Esophagus (tissue), 2 donors: ENCODE results near the gene ZNF552. TPM values are rescaled to one million over a fixed set of nuclear protein-coding genes. Genes with fewer than 3 reads are reported as not detected.
"Not testable (repeated sequence)": the region's sequence is repeated elsewhere in the genome, so short reads cannot be mapped to it uniquely, and the experiment has no call there.

Experiments
- H3K27ac ChIP-seq, 2 donors: one replicate each; pipeline ENCODE4 v1.5.1; 2013; ENCODE audit warnings: low read depth in 2 of 2, mild to moderate bottlenecking in 2 of 2, inconsistent platforms in 1 of 2, low read length in 1 of 2, moderate library complexity in 1 of 2
- H3K27me3 ChIP-seq, 2 donors: one replicate each; pipeline ENCODE4 v1.6.1; 2013; ENCODE audit warnings: low read length in 2 of 2, control low read depth in 1 of 2, mild to moderate bottlenecking in 1 of 2; ENCODE audit not compliant: insufficient read depth in 2 of 2, control insufficient read depth in 1 of 2
- H3K36me3 ChIP-seq, 2 donors: one replicate each; pipeline ENCODE4 v1.6.1; 2013; ENCODE audit warnings: low read length in 1 of 2; ENCODE audit not compliant: control insufficient read depth in 2 of 2, insufficient read depth in 2 of 2
- H3K4me1 ChIP-seq, 2 donors: one replicate each; pipeline ENCODE4 v1.6.1; 2013; ENCODE audit warnings: low read length in 1 of 2; ENCODE audit not compliant: control insufficient read depth in 2 of 2, insufficient read depth in 2 of 2
- H3K4me3 ChIP-seq, 2 donors: one replicate each; pipeline ENCODE4 v1.5.1; 2013; ENCODE audit warnings: low read length in 2 of 2, mild to moderate bottlenecking in 2 of 2, low read depth in 1 of 2, moderate library complexity in 1 of 2
- H3K9me3 ChIP-seq, 2 donors: one replicate each; pipeline ENCODE4 v1.6.1; 2013; ENCODE audit warnings: mild to moderate bottlenecking in 2 of 2, low read depth in 1 of 2, low read length in 1 of 2, moderate library complexity in 1 of 2; ENCODE audit not compliant: control insufficient read depth in 2 of 2, insufficient read depth in 1 of 2
- WGBS, 2 donors: extraction: QIAGEN DNeasy Blood & Tissue Kit; methylation state at CpG; one replicate each; pipeline ENCODE4 v1.1.7; 2013; 5-methylcytosine and 5-hydroxymethylcytosine counted together
- polyA plus RNA-seq, 2 donors: library from polyadenylated mRNA; stranded (reverse); fragments of 200-250 nt; gene quantifications; one replicate each; pipeline ENCODE4 v1.2.3, GENCODE V29; 2013
- donor health status: healthy with polysubstance abuse.
- donor health status: Bipolar disorder and iron deficiency.

Gene ZNF552
- polyA plus RNA-seq, 2 donors: 4.6 to 5.7 TPM

DNA sequence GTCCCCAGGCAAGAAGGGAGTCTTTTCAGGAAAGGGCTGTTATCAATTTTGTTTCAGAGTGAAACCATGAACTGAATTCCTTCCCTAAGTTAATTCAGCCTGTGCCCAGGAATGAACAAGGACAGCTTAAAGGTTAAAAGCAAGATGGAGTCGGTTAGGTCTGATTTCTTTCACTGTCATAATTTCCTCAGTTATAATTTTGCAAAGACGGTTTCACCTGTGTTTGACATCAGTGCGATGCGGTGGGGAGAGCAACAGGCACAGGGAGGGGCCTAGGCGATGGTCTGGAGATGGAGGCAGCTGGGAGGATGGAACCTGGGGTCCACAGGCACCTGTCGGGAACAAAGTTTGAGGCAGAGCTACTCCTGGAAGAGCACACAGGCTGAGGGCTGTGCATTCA is 5.9 kb upstream of the ZNF552 start:
- Histone ChIP-seq H3K27me3 (no peaks in the 10 kb centered on the region), H3K36me3 (no peaks in the 10 kb centered on the region), H3K9me3 (no peaks in the 10 kb centered on the region), H3K27ac (no peak overlapping the region), H3K4me3 (peak overlapping the region in 1 of 2 donors; percentile 84), H3K4me1 (peaks cover 2% of the 10 kb centered on the region in 2 donors)
- 59 to 74% methylated on average over 6 of the region's 6 CpGs for WGBS, 2 donors

DNA sequence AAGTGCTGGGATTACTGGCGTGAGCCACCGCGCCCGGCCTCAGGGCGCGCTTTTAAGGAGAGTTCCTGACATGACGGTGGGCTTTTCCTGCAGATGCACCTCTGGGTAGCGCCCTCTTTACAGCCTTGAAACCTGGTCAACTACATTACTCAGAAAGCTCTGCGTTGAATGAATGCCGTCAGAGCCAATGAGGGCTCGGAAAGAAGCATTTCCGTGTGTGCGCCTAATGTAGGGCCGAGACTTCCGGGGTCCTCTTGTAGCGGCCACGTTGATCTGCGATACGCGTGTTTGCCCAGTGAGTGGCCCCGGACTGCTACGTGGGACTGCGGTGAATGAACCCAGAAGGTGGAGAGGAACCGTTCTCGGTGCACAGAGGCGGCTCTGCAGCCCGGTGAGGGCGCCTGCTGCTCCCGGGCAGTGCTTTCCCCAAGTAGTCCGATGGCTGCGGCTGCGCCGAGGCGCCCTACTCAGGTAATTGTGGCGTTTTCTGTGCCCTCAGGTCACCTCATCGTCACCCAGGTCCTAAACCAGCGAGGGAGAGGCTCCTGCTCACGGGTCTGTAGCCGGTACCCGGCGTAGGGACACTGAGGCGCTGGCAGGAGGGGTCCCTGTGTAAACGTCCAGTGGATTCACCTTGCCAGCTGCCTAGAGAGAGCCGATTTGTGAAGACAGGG is 4.9 kb upstream of the ZNF552 start:
- H3K4me3 ChIP-seq: peak overlapping the region; percentile 83 to 84
- H3K36me3 ChIP-seq: no peaks in the 10 kb centered on the region
- H3K9me3 ChIP-seq: no peaks in the 10 kb centered on the region
- H3K4me1 ChIP-seq: peaks cover 2 to 5% of the 10 kb centered on the region in 2 donors
- peak overlapping the region; percentile 73 to 87 for H3K27ac ChIP-seq
- no peaks in the 10 kb centered on the region for H3K27me3 ChIP-seq
- 0 to 1% methylated on average over 44 of the region's 44 CpGs for WGBS, 2 donors

DNA sequence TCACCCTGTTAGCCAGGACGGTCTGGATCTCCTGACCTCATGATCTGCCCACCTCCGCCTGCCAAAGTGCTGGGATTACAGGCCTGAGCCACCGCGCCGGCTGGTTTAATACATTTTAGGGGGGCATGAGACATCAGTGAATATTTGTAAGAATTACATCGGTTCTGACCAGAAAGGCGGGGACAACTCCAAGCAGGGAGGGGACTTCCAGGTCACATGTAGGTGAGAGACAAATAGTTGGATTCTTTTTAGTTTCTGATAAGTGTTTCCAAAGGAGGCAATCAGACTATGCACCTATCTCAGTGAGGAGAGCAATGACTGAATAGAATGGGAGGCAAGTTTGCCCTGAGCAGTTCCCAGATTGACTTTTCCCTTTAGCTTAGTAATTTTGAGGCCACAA is 3.7 kb upstream of the ZNF552 start:
- no peak overlapping the region for H3K27ac ChIP-seq
- 91 to 95% methylated on average over 7 of the region's 7 CpGs for WGBS, 2 donors
- no peaks in the 10 kb centered on the region for H3K36me3 ChIP-seq
- no peaks in the 10 kb centered on the region for H3K27me3 ChIP-seq
- no peak overlapping the region for H3K4me3 ChIP-seq
- H3K4me1 ChIP-seq: peaks cover 4 to 7% of the 10 kb centered on the region in 2 donors
- H3K9me3 ChIP-seq: no peaks in the 10 kb centered on the region

DNA sequence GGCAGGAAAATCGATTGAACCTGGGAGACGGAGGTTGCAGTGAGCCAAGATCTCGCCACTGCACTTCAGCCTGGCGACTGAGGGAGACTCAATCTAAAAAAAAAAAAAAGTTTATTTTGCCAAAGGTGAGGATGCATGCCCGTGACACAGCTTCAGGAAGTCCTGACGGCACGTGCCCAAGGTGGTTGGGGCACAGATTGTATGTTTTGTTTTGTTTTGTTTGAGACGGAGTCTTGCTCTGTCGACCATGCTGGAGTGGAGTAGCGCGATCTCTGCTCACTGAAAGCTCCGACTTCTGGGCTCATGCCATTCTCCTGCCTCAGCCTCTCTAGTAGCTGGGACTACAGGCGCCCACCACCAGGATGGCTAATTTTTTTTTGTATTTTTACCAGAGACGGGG is 3.3 kb upstream of the ZNF552 start:
- H3K4me1 ChIP-seq: peaks cover 4 to 8% of the 10 kb centered on the region in 2 donors
- H3K4me3 ChIP-seq: no peak overlapping the region
- WGBS, 2 donors: 95 to 96% methylated on average over 14 of the region's 14 CpGs
- no peaks in the 10 kb centered on the region for H3K27me3 ChIP-seq
- H3K36me3 ChIP-seq: no peaks in the 10 kb centered on the region
- H3K27ac ChIP-seq: no peak overlapping the region
- no peaks in the 10 kb centered on the region for H3K9me3 ChIP-seq

DNA sequence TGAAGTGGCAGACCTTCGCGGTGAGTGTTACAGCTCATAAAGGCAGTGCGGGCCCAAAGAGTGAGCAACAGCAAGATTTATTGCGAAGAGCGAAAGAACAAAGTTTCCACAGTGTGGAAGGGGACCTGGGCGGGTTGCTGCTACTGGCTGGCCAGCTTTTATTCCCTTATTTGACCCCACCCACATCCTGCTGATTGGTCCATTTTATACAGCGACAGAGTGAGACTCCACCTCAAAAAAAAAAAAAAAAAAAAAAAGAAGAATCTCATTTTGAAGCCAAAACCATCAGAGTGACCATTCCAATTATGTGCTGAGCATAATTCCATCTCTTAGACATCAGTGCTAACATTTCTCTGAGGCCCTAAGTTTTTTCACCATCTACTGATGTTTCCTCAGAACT is 1.9 kb upstream of the ZNF552 start:
- no peaks in the 10 kb centered on the region for H3K27me3 ChIP-seq
- no peaks in the 10 kb centered on the region for H3K36me3 ChIP-seq
- no peaks in the 10 kb centered on the region for H3K9me3 ChIP-seq
- peaks cover 4 to 10% of the 10 kb centered on the region in 2 donors for H3K4me1 ChIP-seq
- WGBS, 2 donors: 86 to 95% methylated on average over 7 of the region's 7 CpGs
- H3K27ac ChIP-seq: no peak overlapping the region
- H3K4me3 ChIP-seq: no peak overlapping the region

DNA sequence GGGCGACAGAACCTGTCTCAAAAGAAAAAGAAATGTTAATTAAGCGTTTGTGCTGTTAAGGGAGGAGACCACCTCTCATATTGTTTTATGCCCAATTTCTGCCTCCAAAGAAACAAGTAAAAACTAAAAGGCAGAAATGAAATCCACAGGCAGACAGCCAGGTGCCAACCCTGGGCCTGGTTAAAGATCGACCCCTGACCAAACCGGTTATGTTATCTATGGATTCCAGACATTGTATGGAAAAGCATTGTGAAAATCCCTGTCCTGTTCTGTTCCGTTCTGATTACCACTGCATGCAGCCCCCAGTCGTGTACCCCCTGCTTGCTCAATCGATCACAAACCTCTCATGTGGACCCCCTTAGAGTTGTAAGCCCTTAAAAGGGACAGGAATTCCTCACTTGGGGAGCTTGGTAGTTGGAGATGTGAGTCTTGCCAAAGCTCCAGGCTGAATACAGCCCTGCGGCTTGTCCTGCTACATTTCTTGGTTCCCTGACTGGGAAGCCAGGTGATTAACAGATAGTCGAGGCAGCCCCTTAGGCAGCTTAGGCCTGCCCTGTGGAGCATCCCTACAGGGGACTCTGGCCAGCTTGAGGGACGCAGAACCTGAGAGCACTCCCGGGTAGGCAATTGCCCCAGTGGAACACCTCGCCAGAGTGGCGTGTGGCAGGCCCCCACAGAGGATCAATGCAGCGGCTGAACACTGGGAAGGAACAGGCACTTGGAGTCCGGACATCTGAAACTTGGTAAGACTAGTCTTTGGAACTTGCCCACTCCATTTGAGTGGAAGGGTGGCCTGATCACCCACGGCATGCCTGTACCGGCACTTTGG is 748 bp upstream of the ZNF552 start:
- peaks cover 2 to 7% of the 10 kb centered on the region in 2 donors for H3K4me1 ChIP-seq
- no peaks in the 10 kb centered on the region for H3K9me3 ChIP-seq
- H3K4me3 ChIP-seq: peak overlapping the region in 1 of 2 donors; percentile 91
- H3K27ac ChIP-seq: peak overlapping the region; percentile 8 to 59
- WGBS, 2 donors: 73 to 84% methylated on average over 17 of the region's 17 CpGs
- H3K36me3 ChIP-seq: peaks cover 2% of the 10 kb centered on the region in 2 donors
- no peaks in the 10 kb centered on the region for H3K27me3 ChIP-seq

DNA sequence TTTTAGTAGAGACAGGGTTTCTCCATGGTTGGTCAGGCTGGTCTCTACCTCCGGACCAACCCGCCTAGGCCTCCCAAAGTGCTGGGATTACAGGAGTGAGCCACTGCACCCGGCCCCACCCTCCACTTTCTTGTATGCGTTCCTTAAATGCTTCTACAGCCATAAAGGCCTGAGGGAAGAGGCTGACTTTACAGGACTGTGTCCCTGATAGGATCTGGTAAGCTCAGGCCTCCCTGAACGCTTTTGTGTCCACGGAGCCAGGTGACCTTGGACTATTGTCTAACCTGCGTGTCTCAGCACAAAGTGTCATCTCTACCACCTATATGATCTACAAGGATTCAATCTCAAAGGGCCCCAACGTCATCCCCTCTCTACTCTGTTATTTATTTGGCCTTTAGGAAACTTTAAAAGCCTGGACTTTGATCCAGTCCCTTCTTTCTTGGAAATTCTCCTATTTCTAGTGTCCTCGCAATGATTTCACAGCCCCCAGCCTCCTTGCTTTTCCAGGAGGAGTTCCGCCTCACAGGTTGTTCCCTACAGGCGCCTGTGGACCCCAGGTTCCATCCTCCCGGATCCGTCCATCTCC is 701 bp downstream of the ZNF552 start:
- H3K27ac ChIP-seq: peak overlapping the region; percentile 84 to 96
- no peaks in the 10 kb centered on the region for H3K27me3 ChIP-seq
- H3K36me3 ChIP-seq: peaks cover 2 to 4% of the 10 kb centered on the region in 2 donors
- 18 to 23% methylated on average over 13 of the region's 13 CpGs for WGBS, 2 donors
- no peaks in the 10 kb centered on the region for H3K9me3 ChIP-seq
- peak overlapping the region; percentile 91 for H3K4me3 ChIP-seq
- H3K4me1 ChIP-seq: peaks cover 2 to 7% of the 10 kb centered on the region in 2 donors

DNA sequence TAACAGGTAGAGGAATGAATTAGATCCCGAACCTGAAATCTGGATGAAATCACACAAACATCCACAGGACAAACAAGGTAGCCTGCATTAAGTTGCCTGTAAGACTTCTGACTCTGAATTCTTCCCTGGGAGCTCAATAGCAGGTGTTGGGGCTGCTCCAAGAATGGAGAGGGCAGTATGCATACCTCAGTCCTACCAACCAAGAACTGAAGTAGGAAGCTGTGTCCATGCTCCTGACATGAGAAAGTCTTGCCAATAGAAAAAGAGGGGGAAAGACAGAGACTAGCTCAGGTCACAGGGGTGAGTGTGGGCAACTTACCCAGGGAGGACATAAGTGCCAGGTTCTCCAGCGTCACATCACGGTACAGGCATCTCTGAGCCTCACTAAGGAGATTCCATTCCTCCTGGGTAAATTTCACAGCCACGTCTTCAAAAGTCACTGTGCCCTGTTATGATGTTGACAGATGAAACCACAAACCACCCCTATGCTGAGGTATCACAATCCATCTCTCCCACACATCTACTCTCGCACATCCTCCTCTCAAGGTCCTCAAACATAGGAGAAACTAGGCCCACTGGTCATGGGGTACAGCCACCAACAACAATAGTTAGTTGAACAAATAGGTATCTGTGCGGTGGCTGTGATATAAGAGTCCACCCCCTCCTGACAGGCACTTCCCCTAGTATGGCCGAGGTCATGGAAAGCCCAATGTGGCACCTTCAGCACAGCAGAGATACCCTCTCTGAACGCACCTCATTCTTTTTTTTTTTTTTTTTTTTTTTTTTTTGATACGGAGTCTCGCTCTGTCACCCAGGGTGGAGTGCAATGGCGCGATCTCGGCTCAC is 1.5 kb downstream of the ZNF552 start:
- H3K4me1 ChIP-seq, H3K9me3 ChIP-seq, H3K27ac ChIP-seq, H3K36me3 ChIP-seq, H3K27me3 ChIP-seq: not testable (repeated sequence)
- H3K4me3 ChIP-seq: peak overlapping the region; percentile 91
- 85 to 88% methylated on average over 10 to 13 of the region's 13 CpGs for WGBS, 2 donors

DNA sequence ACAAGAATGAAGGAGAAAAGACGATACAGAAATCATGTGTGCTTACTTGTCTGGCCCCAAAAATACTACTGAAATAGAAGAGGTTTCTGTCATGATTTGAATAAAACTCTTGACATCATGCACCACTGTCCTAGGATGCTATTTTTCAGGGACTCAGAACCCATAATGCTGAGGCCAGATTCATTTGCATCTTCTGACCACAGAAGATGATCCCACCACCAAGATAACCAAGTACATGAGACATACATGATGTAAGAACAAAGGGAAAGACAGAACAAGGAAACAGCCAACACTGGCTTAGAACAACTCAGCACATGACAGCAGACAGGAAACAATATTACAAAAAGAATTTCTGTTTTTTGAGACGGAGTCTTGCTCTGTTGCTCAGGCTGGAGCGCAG is 2.5 kb downstream of the ZNF552 start:
- Histone ChIP-seq H3K4me1 (peaks cover 2 to 7% of the 10 kb centered on the region in 2 donors), H3K4me3 (no peak overlapping the region), H3K36me3 (peaks cover 8% of the 10 kb centered on the region in 2 donors), H3K9me3 (no peaks in the 10 kb centered on the region), H3K27me3 (no peaks in the 10 kb centered on the region), H3K27ac (no peak overlapping the region)
- 71 to 83% methylated on average over 3 of the region's 3 CpGs for WGBS, 2 donors
